GM04503 (cell line): ENCODE results near the gene THRSP.
A peak's percentile ranks its signal among the peaks of the same experiment; 100 is the strongest.
"Not testable (repeated sequence)": the region's sequence is repeated elsewhere in the genome, so short reads cannot be mapped to it uniquely, and the experiment has no call there.

Experiments
- DNase-seq: peaks from one replicate; pipeline ENCODE4 v3.0.0-alpha.2; 2012; ENCODE audit warnings: low read depth

THRSP gene

DNA sequence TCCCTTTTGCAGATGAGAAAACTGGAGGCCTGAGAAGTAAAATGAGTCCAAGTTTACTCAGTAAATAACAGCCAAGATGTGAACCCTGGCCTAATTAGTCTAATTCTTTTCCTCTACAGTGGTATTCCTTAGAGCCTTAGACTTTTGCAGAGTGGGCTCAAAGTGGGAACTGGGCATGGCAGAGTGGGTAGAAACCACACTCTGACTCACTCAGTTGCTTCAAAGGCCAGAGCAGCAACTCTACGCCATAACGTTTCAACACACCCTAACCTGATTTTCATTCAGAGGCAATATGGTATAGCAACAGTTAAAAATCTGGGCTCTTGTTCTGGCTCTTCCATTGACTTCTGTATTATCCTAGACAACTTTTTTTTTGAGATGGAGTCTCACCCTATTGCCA lies 2.8 kb downstream of the THRSP start:
- DNase-seq: no peak

DNA sequence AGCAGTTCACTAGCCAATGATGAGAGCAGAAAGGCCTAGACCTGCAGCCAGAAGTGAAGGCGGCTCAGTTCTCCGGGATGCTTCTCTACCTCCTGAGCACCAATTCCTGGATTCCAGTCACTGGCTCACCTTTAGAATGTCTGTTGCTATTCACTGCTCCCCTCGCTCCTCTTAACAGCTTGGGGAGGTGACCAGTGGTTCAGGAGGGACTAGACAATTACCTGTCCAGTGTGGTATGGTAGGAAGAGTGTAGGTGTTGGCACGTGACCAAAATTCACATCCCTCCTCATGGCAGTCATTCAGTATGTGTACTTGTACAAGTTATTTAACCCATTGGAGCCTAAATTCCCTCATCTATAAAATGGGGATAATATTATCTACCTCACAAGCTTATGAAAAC lies 4.0 kb downstream of the THRSP start:
- no peak for DNase-seq

DNA sequence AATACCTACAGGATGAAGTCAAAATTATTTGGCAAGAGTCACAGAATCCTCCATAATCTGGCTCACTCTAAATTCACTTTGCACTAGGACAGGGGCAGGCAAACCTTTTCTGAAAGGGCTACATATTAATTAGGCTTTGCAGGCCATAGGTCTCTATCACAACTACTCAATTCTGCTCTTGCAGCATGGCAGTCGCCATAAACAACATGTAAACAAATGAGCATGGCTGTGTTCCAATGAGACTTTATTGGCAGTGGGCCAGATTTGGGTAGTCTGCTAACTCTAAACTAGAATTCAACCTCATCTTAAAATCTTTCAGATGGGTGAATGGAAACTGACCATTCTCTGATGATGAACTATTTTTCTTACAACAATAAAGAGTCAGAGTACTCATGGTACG lies 5.8 kb downstream of the THRSP start:
- DNase-seq: no peak

DNA sequence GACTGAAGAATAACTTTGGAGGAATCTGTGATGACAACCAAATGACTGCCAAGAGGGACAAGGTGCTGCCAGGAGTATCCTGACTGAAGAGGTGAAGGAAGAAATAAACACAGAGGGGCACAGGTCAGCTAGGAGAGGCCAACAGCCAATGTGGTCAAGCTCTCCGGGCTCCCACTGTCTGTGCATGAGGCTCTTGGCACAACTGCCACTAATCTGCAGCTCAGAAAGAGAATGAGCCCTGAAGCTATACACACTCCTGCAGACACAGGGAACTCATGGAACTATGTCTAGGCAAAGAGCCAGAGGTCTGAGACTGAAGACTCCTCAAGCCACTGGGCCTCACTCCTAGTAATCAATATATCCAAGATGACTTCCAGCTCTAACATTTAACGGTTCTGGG lies 7.0 kb downstream of the THRSP start:
- DNase-seq: no peak

DNA sequence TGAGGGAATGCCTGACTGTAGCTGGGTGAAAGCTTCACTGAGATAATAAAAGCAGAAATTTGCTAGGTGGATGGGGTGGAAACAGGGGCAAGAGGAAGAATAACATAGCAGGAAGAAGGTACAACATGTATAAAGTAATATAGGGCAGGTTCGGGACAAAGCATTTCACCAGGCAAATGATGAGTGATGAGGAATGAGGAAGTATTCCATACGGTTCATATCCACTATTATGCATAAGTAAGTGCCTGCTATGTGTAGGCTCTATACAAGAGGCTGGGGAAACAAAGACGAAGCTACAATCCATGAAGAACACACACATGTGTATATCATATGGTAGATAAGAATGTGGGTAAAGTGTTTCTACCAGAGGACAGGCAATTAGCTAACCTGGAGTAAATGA lies 8.1 kb downstream of the THRSP start:
- no peak for DNase-seq

DNA sequence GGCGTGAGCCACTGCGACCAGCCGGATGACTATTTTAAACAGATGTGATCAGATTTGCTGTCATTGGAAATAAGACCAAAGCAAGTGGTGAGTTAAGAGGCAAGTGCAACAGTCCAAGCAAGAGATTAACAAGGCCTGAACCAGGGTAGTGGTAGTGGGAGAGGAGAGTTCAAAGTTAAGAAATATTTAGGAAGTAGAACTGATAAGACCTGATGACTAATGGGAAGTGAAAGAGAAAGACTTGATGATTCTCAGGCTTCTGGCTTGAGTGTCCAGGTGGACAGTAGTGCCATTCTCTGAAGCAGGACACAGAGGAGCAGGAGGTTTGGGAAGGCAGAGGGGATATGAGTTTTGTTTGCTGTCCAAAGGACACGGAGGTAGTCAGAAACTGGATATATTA lies 8.8 kb downstream of the THRSP start:
- DNase-seq: no peak

DNA sequence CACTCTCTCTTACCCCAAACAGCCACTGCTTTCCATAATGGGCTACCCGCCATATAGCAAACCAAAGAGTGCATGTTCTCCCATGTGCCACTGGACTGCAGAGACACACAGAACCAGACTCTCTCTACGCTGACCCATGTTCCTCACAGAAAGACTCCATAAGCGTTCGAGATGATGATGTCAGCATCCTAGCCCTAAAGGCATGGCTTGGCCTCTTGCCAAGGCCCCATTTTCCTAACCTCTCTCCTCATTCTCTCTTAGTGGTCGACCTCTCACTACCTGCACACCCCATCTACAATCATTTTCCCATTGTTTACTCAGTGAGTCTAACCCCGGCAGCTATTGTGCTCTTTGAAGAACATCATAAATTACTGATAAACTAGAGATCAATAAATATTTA lies 11.1 kb downstream of the THRSP start:
- no peak for DNase-seq

DNA sequence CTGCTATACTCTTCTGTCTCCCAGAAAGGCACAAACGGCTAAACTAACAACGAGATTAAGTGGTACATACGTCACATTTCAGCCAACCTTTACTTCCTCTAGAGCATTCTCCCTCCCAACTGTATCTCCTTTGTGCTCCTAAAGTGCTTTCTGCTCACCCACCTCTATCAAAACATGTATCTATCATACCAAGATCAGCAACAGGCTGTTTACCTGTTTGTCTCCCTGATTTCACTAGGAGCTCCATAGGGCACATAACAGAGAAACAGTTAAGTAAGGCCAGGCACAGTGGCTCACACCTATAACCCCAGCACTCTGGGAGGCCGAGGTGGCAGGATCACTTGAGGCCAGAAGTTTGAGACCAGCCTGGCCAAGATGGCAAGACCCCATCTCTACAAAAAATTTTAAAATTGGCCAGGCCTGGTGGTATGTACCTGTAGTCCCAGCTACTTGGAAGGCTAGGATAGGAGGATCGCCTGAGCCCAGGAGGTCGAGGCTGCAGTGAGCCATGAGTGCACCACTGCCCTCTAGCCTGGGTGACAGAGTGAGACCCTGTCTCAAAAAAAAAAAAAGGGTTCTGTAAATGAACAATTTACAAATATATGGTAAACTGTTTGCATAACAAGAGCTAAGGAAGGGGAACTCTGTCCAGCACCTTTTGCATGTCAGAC lies 13.2 kb downstream of the THRSP start:
- DNase-seq: no peak

DNA sequence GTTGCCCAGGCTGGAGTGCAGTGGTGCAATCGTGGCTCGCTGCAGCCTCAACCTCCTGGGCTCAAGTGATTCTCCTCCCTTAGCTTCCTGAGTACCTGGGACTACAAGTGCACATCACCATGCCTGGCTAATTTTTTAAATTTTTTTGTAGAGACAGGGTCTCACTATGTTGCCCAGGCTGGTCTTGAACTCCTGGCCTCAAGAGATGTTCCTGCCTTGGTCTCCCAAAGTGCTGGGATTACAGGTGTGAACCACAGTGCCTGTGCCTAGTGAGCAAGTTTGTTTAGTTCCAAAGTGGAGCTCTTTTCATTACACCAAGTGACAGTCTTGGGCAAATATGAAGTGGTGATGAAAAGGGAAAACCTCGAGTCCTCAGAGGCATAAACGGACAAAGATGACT lies 13.9 kb downstream of the THRSP start:
- not testable (repeated sequence) for DNase-seq

DNA sequence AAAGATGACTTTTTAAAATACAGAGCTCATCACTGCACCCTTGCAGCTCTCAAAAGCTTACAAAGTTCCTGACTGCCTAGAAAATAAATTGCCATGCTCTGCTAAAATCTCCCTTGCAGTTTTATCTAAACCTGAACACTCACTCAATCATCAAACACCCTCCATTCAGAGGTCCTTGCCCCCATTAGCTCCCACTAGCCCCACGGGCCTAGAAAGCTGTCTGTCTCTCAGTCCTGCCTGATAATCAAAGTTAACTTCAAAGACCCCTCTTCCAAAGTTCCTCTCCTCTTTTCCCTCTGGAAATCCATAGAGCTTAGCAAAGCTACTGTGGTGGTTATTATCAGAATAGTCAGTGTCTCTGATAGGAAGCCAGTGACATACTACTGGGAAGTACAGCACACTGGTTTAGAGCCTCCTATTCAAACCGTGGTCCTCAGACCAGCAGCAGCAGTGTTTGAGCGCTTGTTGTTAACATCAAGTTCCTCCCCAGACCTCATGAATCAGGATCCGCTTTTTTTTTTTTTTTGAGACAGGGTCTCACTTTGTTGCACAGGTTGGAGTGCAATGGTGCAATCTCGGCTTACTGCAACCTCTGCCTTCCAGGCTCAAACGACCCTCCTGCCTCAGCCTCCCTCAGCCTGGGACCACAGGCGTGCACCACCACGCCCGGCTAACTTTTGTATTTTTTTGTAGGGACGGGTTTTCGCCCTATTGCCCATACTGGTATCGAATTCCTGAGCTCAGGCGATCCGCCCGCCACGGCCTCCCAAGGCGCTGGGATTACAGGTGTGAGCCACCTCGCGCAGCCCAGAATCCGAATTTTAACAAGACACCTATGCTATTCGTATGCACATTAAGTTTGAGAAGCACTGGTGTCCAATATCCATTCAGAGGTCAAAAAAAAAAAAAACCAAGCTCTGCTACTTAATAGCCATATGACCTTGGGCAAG lies 14.8 kb downstream of the THRSP start:
- no peak for DNase-seq

DNA sequence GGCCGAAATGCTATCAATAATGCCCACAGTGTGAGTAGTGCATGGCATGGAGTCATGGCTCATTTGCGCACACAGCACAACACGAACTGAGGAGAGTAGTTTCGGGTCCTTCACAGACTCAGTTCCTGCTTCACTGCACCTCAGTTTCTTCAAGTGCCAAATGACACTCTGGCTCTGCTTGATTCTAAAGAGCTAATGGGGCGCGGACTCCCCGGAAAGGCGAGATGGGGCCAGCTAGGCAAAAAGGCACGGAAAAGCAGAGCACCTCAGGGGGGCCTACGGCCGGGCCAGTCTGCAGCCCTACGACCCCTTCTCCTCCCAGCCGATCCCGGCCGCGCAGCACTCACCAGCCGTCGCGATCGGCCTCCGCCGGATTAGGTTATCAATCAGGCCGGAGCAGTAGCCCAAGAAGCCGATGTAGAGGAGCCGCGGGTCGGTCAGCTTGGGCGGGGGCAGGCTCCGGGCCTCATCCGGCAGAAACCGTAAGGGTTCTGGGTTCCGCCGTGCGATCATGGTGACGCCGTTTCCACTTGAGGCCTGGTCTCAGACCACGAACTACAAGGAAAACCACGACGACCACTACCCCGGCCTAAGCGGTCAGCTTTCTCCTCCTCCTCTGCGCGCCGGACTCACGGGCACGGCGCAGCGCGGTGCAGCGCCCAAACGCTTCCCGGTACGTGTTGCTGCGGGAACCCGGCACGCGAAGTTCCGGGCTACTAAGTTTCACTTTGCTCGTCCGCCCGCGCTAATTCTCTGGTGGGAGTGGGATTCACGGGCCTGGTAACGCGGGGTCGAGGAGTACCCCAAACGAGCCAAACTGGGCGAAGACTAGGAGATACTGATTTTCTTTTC lies 15.8 kb downstream of the THRSP start, which contains the start of gene NDUFC2:
TSS of gene NDUFC2 (minus strand) at position 631 of the 852 bp plus-strand sequence. CDS start at position 513, 118 bp downstream.
- DNase-seq: peak; percentile 30

DNA sequence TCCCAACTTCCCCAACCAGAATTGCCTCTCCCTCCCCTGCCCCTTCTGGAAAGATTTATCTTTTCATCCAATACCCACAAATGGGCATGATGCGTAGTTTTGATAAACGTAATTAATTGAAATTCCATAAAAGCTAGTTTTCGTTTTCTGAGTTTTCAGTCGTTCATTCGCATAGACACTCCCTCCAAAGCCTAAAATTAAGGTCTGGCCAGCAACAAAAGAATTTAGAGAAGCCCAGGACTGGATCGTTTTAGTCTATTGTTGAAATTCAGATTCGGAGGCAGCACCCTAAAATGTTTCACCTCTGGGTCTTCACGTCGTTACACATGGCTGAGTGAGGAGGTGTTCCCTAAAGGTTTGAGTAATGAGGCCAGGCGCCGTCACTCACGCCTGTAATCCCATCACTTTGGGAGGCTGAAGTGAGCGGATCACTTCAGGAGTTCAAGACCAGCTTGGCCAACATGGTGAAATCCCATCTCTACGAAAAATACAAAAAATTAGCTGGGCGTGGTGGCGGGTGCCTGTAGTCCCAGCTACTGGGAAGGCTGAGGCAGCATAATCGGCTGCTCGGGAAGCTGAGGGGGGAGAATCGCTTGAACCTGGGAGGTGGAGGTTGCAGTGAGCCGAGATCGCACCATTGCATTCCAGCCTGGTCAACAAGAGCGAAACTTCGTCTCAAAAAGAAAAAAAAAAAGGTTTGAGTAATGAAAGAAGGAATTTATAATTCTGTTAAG lies 16.6 kb downstream of the THRSP start:
- no peak for DNase-seq

DNA sequence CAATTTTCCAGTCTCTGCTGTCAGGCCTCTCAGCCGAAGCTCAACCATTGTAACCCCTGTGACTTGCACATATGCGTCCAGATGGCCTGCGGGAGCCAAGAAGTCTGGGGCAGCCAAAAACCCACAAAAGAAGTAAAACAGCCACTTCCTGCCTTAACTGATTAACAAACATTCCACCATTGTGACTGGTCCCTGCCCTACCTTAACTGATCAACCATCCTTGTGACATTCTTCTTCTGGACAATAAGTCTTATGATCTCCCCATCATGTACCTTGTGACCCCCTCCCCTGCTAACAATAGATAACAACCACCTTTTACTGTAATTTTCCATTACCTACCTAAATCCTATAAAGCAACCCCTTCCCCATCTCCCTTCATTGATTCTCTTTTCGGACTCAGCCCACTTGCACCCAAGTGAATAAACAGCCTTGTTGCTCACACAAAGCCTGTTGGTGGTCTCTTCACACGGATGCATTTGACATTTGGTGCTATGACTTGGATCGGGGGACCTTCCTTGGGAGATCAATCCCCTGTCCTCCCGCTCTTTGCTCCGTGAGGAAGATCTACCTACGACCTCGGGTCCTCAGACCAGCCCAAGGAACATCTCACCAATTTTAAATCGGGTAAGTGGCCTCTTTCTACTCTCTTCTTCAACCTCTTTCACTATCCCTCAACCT lies 17.3 kb downstream of the THRSP start:
- peak; percentile 34 for DNase-seq

DNA sequence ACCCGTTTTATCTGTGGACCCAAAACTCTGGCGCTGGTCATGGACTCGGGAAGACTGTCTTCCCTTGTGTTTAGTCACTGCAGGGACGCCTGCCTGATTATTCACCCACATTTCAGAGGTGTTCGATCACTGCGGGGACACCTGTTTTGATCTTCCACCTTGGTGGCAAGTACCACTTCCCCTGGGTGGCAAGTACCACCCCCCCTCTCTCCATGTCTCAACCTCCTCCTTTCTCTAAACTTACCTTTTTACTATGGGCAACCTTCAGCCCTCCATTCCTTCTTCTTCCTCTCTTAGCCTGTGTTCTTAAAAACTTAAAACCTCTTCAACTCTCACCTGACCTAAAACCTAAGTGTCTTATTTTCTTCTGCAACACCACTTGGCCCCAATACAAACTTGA lies 17.9 kb downstream of the THRSP start:
- no peak for DNase-seq

DNA sequence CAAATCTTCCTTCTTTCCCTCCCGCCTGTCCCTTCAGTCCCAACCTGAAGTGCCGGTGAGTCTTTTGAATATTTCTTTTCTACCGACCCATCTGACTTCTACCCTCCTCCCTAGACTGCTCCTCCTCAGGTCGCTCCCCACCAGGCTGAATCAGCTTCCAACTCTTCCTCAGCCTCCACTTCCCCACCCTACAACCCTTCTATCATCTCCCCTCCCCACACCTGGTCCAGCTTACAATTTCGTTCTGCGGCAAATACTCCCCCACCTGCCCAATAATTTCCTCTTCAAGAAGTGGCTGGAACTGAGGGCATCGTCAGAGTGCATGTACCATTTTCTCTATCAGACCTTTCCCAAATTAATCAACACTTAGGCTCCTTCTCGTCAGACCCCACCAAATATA lies 18.5 kb downstream of the THRSP start:
- no peak for DNase-seq

DNA sequence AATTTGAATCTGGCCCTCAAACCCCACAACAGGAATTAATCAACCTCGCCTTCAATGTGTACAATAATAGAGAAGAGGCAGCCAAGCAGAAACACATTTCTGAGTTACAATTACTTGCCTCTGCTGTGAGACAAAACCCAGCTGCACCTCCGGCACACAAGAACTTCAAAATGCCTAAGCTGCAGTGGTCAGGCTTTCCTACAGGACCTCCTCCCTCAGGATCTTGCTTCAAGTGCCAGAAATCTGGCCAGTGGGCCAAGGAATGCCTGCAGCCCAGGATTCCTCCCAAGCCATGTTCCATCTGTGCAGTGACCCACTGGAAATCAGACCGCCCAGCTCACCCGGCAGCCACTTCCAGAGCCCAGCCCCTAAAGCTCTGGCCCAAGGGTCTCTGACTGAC lies 19.4 kb downstream of the THRSP start:
- DNase-seq: no peak

DNA sequence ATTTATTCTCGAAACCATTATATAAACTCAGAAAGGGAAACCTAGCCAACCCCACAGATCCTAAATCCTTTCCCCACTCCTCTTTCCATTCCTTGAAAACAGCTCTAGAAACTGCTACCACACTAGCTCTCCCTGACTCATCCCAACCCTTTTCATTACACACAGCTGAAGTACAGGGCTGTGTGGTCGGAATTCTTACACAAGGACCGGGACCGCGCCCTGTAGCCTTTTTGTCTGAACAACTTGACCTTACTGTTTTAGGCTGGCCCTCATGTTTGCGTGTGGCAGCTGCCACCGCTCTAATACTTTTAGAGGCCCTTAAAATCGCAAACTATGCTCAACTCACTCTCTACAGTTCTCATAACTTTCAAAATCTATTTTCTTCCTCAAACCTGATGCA lies 20.8 kb downstream of the THRSP start:
- DNase-seq: not testable (repeated sequence)

DNA sequence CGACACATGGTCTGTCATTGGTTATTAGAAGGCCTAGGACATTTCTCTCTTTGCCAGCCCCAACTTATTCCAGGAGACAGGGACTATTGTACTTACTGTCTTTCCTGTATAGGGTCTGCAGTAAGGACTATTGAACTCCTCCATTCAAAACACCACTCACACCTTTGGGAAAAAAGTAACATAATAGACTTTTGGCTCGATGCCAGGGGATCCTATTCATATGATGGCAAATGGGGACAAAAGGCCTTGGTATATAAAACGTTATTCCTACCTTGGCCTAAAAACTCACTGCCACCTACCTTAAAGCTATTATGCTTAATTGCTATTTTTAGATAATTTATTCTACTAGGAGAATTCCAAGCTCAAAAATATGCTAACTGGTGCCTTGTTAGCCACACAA lies 22.3 kb downstream of the THRSP start:
- DNase-seq: no peak

DNA sequence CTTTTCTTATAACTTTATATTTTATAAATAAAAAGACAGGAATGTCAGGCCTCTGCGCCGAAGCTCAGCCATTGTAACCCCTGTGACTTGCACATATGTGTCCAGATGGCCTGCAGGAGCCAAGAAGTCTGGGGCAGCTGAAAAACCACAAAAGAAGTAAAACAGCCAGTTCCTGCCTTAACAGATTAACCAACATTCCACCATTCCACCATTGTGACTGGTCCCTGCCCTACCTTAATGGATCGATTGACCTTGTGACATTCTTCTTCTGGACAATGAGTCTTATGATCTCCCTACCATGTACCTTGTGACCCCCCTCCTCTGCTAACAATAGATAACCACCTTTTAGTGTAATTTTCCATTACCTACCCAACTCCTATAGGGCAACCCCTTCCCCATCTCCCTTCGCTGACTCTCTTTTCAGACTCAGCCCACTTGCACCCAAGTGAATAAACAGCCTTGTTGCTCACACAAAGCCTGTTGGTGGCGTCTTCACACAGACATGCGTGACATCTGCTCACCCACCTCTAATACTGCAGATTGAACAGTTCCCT lies 22.9 kb downstream of the THRSP start:
- DNase-seq: not testable (repeated sequence)

DNA sequence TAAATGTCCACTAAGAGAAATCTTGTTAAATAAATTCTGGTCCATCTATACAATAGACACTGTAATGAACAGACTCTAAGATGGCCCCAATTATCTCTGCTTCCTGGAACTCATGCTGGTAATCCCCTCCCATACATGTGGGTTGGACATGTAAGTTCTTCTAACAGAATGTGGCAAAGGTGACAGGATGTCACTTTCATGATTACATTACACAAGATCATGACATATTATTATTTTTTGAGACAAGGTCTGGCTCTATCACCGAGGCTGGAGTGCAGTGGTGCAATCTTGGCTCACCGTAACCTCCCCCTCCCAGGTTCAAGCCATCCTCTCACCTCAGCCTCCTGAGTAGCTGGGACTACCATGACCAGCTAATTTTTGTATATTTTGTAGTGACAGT lies 30.6 kb downstream of the THRSP start:
- DNase-seq: no peak
